Cardiac muscle cell (in vitro differentiated cells and primary cell): ENCODE data around the gene HUWE1. TPM values are rescaled to one million over a fixed set of nuclear protein-coding genes. Genes with fewer than 3 reads are reported as not detected.
"Not testable (repeated sequence)": the region's sequence is repeated elsewhere in the genome, so short reads cannot be mapped to it uniquely, and the experiment has no call there.

Experiments
- DNase-seq, 2 donors: peaks; one replicate each; pipeline versions ENCODE4 v3.0.0 to v3.0.0-alpha.2; 2010 to 2017; ENCODE audit warnings: low read depth in 1 of 2, low spot score in 1 of 2
- H3K27ac ChIP-seq: fragments of 200-600 bp; sonication (generic); 2 replicates; pipeline ENCODE4 v1.5.1; 2016
- H3K27me3 ChIP-seq: fragments of 200-600 bp; sonication (generic); 2 replicates; pipeline ENCODE4 v1.6.0; 2016; ENCODE audit warnings: control low read depth
- H3K36me3 ChIP-seq: fragments of 200-600 bp; sonication (generic); 2 replicates; pipeline ENCODE4 v1.5.1; 2016; ENCODE audit warnings: control low read depth
- H3K4me1 ChIP-seq: fragments of 200-600 bp; sonication (generic); 2 replicates; pipeline ENCODE4 v1.8.1; 2017; ENCODE audit warnings: low read depth, mild to moderate bottlenecking, mixed run types
- H3K4me3 ChIP-seq: fragments of 200-600 bp; sonication (generic); 2 replicates; pipeline ENCODE4 v1.5.1; 2016; ENCODE audit warnings: mild to moderate bottlenecking
- H3K9me3 ChIP-seq: fragments of 200-600 bp; sonication (generic); 2 replicates; pipeline ENCODE4 v1.5.1; 2017; ENCODE audit warnings: low read depth, mild to moderate bottlenecking, control low read depth
- CTCF ChIP-seq: IDR thresholded peaks from 2 replicates; pipeline ENCODE4 v1.5.1; 2012; ENCODE audit warnings: low read depth, mild to moderate bottlenecking, low read length
- polyA plus RNA-seq: library from polyadenylated mRNA; unstranded; fragments of >200 nt; fragmentation: Nextera tagmentation; extraction: Ambion mirVana; gene quantifications from 2 replicates; pipeline ENCODE4 v1.2.1, GENCODE V29; 2016
- total RNA-seq: library from RNA; depleted of rRNA; stranded (reverse); fragments of >200 nt; gene quantifications from 2 replicates; pipeline ENCODE4 v1.2.3, GENCODE V29; 2016

The HUWE1 gene
- total and polyA plus RNA-seq, 2 experiments from 2014 or later: 56.0 to 163 TPM

- H3K4me1 ChIP-seq: no peaks in the 10 kb centered on the region
- H3K9me3 ChIP-seq: no peaks in the 10 kb centered on the region
- H3K36me3 ChIP-seq: peaks cover 30% of the 10 kb centered on the region
- no peak overlapping the region for H3K27ac ChIP-seq
- H3K4me3 ChIP-seq: no peak overlapping the region
- no peak for TF ChIP-seq CTCF
- H3K27me3 ChIP-seq: no peaks in the 10 kb centered on the region
- no peak for DNase-seq
Measured at GRCh38 chrX:53556868-53557267, 129.7 kb downstream of the HUWE1 start.

DNA sequence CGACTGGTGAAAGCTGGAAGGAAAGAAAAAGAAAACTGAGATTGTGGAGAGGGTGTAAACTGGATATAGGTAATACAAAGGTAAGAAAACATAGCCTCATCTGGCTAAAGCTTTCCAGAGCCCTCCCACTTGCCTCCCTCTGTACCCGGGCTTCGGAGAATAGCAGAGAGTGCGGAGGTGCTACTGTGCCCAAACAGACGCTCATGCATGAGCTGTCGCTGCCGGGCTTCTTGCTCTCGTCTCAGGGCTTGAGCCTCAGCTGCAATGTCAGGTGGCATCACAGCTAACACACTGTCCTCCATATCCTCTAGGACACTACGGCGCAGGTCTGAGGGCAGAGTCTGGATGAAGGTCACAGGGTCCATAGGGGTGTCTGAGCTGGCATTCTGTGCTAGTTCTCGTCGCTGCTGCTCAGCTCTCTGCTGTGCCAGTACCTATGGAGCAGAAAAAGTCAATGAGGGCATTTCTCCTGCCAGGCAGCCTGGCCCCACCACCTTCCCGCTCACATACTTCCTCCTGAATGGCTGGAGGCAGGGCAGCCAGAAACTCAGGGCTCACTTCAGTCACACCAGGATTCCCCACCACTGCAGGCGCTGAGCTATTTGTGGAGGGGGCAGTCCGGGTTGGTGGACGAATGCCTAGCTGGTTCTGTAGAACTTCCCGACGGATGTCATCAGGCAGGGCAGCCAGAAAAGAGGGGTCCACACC, 135.6 kb downstream of the HUWE1 start:
- DNase-seq: no peak
- H3K27me3 ChIP-seq: no peaks in the 10 kb centered on the region
- TF ChIP-seq CTCF: no peak
- H3K4me1 ChIP-seq: no peaks in the 10 kb centered on the region
- no peak overlapping the region for H3K27ac ChIP-seq
- H3K9me3 ChIP-seq: no peaks in the 10 kb centered on the region
- H3K36me3 ChIP-seq: peaks cover 33% of the 10 kb centered on the region
- H3K4me3 ChIP-seq: no peak overlapping the region

DNA sequence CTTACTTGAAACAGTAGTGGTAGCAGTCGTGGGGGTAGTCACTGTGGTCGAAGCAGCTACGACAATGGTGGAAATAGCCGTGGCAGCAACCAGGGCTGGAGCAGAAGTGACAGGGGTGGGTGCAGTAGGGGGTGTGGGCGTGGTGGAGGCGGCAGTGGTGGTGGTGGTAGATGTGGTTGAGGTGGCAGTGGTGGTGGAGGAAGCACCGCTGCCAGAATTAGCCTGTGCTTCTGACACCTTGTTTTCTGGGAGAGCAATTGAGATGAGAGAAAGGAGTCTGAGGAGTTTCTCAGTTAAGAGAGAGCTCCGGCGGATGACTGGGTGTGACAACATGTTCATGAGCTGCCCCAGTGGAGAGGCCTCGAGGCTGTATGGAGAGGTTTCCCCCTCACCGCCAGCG, 138.9 kb downstream of the HUWE1 start:
- H3K9me3 ChIP-seq: no peaks in the 10 kb centered on the region
- H3K27ac ChIP-seq: no peak overlapping the region
- no peak overlapping the region for H3K4me3 ChIP-seq
- no peak for DNase-seq
- peaks cover 36% of the 10 kb centered on the region for H3K36me3 ChIP-seq
- no peaks in the 10 kb centered on the region for H3K4me1 ChIP-seq
- no peak for TF ChIP-seq CTCF
- no peaks in the 10 kb centered on the region for H3K27me3 ChIP-seq

DNA sequence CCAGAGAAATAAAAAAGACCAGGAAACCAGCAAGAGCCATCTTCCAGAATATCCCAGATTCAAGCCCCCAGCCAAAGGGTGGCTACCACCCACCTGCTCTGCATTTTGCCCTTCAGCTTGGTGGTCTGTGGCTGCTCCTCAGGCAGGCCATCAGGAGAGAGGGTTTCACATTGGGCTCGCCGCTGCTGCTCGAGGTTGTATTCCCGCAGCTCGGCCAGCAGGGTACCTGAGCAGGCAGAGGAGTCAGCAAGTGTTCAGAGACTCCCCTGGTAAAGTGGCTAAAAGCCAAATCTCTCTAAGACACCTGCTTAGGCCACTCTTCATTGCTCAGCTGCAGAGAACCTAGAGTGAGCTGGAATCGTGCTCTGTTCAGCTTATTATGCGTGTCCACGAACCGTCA, 141.6 kb downstream of the HUWE1 start:
- DNase-seq: no peak
- H3K27me3 ChIP-seq: no peaks in the 10 kb centered on the region
- H3K9me3 ChIP-seq: no peaks in the 10 kb centered on the region
- TF ChIP-seq CTCF: no peak
- H3K27ac ChIP-seq: no peak overlapping the region
- peaks cover 31% of the 10 kb centered on the region for H3K36me3 ChIP-seq
- H3K4me1 ChIP-seq: no peaks in the 10 kb centered on the region
- H3K4me3 ChIP-seq: no peak overlapping the region

GRCh38 chrX:53538781-53539180, 147.7 kb downstream of the HUWE1 start:
- H3K4me1 ChIP-seq: no peaks in the 10 kb centered on the region
- H3K27me3 ChIP-seq: no peaks in the 10 kb centered on the region
- H3K4me3 ChIP-seq: no peak overlapping the region
- no peak for TF ChIP-seq CTCF
- H3K36me3 ChIP-seq: peaks cover 26% of the 10 kb centered on the region
- H3K27ac ChIP-seq: no peak overlapping the region
- no peak for DNase-seq
- H3K9me3 ChIP-seq: no peaks in the 10 kb centered on the region

- not testable (repeated sequence) for H3K4me1 ChIP-seq, H3K27me3 ChIP-seq, H3K9me3 ChIP-seq, H3K4me3 ChIP-seq, DNase-seq
- Histone ChIP-seq H3K27ac (peak overlapping the region; percentile 71), H3K36me3 (peaks cover 17% of the 10 kb centered on the region)
Measured at GRCh38 chrX:53531255-53531966, 155.1 kb downstream of the HUWE1 start.
